GM13977 (cell line): ENCODE measurements around the gene LRRC41.

Experiments used
- DNase-seq: peaks from one replicate; pipeline ENCODE4 v3.0.0; 2012; ENCODE audit warnings: low spot score
- in situ Hi-C: fragments of 300-500 bp; cut with MboI; formaldehyde crosslinking; loops from one replicate; pipeline ENCODE4 v1.12.0; 2022; ENCODE audit warnings: low sequenced_read_pairs, low pct_unique_long_range_greater_than_20kb, mixed read lengths, inconsistent platforms; ENCODE audit not compliant: unreplicated experiment
- TF ChIP-seq, protein P1 (sequence below): IDR thresholded peaks from 2 replicates; pipeline ENCODE4 v1.5.1; 2012; ENCODE audit warnings: mild to moderate bottlenecking, control low read depth; ENCODE audit not compliant: insufficient read depth; ENCODE audit errors: extremely low read depth, missing control alignments

LRRC41 gene

DNA sequence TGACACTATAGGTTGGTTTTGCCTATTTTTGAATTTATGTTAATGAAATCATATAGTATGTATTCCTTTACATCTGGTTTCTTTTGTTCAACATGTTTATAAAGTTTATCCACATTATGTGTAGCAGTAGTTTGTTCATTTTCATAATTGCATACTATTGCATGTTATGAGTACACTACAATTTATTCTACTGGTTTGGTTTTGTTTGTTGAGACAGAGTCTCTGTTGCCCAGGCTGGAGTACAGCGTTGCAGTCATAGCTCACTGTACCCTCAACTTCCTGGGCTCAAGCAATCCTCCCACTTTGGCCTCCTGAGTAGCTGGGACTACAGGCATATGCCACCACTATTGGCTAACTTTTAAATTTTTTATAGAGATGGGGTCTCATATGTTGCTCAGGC, 34.8 kb downstream of the LRRC41 start:
- in situ Hi-C loops: no loop called here
- DNase-seq: no peak
- TF ChIP-seq, protein P1, sequence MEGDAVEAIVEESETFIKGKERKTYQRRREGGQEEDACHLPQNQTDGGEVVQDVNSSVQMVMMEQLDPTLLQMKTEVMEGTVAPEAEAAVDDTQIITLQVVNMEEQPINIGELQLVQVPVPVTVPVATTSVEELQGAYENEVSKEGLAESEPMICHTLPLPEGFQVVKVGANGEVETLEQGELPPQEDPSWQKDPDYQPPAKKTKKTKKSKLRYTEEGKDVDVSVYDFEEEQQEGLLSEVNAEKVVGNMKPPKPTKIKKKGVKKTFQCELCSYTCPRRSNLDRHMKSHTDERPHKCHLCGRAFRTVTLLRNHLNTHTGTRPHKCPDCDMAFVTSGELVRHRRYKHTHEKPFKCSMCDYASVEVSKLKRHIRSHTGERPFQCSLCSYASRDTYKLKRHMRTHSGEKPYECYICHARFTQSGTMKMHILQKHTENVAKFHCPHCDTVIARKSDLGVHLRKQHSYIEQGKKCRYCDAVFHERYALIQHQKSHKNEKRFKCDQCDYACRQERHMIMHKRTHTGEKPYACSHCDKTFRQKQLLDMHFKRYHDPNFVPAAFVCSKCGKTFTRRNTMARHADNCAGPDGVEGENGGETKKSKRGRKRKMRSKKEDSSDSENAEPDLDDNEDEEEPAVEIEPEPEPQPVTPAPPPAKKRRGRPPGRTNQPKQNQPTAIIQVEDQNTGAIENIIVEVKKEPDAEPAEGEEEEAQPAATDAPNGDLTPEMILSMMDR: no peak

DNA sequence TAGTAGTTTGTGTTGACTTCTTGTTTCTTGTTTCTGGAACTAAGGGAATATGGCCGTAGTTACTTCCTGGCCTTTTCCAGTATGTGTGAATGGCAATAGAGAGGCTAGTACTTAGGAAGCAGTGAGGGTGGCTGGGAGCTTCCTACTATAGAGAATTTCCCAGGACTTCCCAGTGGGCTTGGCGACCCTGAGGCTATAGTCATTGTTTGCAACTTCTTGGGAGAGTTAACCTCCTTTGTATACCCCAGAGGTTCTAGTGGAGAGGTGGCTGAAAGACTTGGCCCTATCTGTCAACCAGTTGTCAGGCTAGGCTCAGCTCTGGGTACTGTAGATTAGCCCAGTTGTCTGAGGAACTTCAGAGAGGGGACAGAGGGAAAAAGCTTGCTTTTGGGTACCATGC, 40.3 kb downstream of the LRRC41 start:
- in situ Hi-C loops: no loop called here
- TF ChIP-seq, protein P1: no peak

DNA sequence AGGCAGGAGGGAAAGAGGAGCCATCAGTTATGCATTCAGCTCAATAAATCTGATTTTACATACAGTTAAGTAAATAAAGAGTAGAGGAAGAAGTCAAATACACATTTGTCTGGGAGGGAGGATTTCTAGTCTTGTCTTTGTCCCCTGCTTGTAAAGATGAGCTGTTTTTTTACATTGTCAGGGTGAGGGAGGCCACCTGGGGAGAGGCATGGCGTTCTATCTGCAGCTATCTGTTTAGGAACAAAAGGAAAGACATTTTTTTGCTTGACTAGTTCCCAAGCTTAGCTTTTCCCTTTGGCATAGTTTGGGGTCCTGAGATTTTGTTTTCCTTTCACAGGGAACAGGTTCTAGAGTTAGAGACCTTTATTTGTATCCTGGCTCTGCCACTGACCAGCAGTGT, 40.9 kb downstream of the LRRC41 start:
- TF ChIP-seq, protein P1: no peak
- in situ Hi-C loops: no loop called here
- no peak for DNase-seq

More for the DNA sequence above, 40.3 kb downstream of the LRRC41 start:
- DNase-seq: no peak

DNA sequence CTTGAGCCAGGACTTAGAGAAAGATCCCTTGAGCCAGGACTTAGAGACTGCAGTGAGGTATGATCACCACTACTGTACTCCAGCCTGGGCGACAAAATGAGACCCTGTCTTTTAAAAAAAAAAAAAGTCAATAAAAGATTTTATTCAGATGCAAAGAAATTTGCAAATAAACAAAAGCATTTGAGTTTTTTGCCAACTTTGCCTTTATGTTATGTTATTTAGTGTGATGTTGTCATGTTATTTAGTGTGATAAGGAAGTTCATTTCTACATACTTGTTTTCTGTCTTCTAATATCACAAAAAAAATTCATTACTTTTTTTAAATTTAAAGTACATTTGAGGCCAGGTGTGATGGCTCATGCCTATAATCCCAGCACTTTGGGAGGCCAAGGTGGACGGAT, 46.9 kb downstream of the LRRC41 start:
- TF ChIP-seq, protein P1: no peak
- DNase-seq: no peak
- in situ Hi-C loops: no loop called here

DNA sequence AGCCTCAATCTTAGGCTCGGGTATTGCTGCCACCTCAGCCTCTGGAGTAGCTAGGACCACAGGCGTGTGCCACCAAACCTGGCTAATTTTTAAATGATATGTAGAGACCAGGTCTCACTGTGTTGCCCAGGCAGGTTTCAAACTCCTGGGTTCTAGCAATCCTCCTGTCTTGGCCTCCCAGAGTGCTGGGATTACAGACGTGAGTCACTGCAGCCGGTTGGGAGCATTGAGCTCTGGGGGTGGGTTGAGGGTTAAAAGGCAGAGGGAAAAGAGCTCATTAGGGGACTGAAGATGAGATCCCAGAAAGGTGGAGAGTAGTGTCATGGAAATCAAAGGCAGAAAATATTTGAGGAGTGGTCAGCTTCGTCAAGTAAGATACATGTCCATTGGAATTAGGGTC, 48.7 kb downstream of the LRRC41 start:
- in situ Hi-C loops: no loop called here
- no peak for DNase-seq

DNA sequence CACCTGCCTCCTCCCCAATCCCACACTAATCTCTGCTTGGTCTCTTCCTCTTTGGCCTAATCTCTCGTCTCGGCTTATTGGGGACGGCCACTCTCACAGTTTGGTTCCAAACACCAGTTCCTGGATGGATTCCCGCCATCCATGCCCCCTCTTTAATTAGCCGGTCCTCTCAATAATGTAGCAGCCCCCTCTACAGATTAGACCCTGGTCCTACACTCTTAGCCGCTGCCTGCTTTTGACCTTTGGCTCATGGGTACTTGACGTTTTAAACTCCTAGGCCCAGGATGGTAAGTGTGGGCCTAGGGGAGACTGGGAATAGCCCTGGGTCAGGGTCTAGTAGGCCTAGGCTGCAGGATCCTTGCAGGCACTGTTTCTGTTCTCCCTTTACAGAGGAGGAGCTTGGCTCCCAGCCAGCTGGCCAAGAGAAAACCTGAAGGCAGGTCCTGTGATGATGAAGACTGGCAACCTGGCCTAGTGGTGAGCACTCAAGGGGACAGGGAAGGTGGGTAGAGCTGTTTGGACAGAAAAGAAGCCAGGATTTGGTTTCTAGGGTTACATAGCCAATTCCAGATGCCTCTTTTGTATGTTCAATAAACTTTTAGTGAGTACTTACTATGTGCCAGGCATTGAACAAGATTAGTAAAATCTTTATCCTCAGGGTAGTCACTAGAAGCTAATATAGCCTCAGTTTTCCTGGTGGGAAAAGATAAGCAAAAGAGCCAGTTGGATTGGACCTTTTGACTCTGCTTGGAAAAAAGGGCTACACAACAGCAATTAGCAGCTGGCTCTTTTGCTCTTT, 55.1 kb downstream of the LRRC41 start:
- in situ Hi-C loops: no loop called here
- no peak for DNase-seq
- TF ChIP-seq, protein P1: no peak

More for the DNA sequence above, 48.7 kb downstream of the LRRC41 start:
- TF ChIP-seq, protein P1: no peak
